Activated gamma-delta T cell treated with Interleukin-2 at 50 U/mL for 16 hours (primary cell): ENCODE results near the gene CLPX.

Experiments used
- DNase-seq: peaks from one replicate; pipeline ENCODE4 v3.0.0-alpha.2; 2020

The CLPX gene

GRCh38 chr15:65099336-65099735 is 85.8 kb downstream of the CLPX start:
- no peak for DNase-seq
